Ascending aorta (tissue), 2 donors: ENCODE measurements around the gene TMEM52B. TPM values are rescaled to one million over a fixed set of nuclear protein-coding genes. Genes with fewer than 3 reads are reported as not detected.
A peak's percentile ranks its signal among the peaks of the same experiment; 100 is the strongest.
"Not testable (repeated sequence)": the region's sequence is repeated elsewhere in the genome, so short reads cannot be mapped to it uniquely, and the experiment has no call there.

Source experiments
- DNase-seq, 2 donors: peaks; one replicate each; pipeline ENCODE4 v3.0.0-alpha.2; 2019; ENCODE audit warnings: low spot score in 2 of 2
- H3K27ac ChIP-seq, 2 donors: fragments of 200-600 bp; sonication (generic); one replicate each; pipeline ENCODE4 v1.5.1; 2016 to 2017; ENCODE audit warnings: mild to moderate bottlenecking in 1 of 2
- H3K27me3 ChIP-seq: fragments of 200-600 bp; sonication (generic); one replicate; pipeline ENCODE4 v1.5.1; 2017
- H3K36me3 ChIP-seq, 2 donors: fragments of 200-600 bp; sonication (generic); one replicate each; pipeline ENCODE4 v1.5.1; 2016
- H3K4me1 ChIP-seq, 2 donors: fragments of 200-600 bp; sonication (generic); one replicate each; pipeline ENCODE4 v1.5.1; 2016 to 2017; ENCODE audit warnings: mild to moderate bottlenecking in 1 of 2
- H3K4me3 ChIP-seq, 2 donors: fragments of 200-600 bp; sonication (generic); one replicate each; pipeline ENCODE4 v1.5.1; 2016 to 2017; ENCODE audit warnings: mild to moderate bottlenecking in 1 of 2
- H3K9me3 ChIP-seq, 2 donors: fragments of 200-600 bp; sonication (generic); one replicate each; pipeline ENCODE4 v1.5.1; 2016
- CTCF ChIP-seq, 3 experiments: fragments of 200-600 bp in 2 of 3; fragments of 450-650 bp in 1 of 3; sonication (generic) in 2 of 3; IDR thresholded peaks; one replicate each; pipeline ENCODE4 v1.5.1; 2016 to 2019; ENCODE audit warnings: antibody characterized with exemption in 3 of 3, mild to moderate bottlenecking in 1 of 3, moderate library complexity in 1 of 3
- intact Hi-C: fragments of 100-400 bp; cut with DNase I; formaldehyde crosslinking; loops from one replicate; pipeline ENCODE4 v1.15.1; 2023
- total RNA-seq: library from RNA; depleted of rRNA; stranded (reverse); fragments of >200 nt; gene quantifications from one replicate; pipeline ENCODE4 v1.1.0, GENCODE V29; 2016

Gene TMEM52B
- total RNA-seq, 1 donor from 2014 or later, result not detected

DNA sequence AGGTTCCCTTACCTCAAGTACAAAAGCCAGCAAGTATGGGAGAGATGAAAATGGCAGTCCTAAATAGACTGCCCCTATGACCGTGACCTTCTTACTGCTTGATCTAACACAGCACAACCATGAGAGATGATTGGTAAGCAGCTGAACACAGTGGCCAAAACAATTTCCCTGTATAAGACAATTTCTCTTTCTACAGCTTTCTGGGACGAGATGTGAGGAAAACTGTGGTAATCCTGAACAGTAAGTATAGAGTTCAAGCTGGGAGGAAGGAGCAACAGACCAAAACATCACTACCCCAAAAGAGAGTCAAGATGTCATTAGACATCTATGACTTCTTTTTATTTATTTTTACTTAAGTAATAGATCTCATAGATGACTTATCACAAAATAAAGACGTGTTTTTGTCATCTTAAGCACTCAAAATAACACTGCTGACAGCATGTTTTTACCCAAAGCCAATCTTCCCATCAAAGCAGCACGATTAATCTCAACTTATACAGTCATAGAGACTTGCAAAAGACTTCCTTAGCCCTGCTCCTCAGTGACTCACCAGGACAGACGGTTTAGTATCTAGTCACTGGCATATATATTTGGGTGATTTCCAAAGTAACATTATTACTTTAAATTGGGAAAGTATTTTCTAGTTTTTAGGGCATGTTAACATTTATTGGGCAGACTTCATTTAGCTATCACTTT lies 3.7 kb downstream of the TMEM52B start:
- intact Hi-C loops, result no loop called here
- TF ChIP-seq CTCF (IDR thresholded peaks at IDR 0.05), result no peak

GRCh38 chr12:10184261-10184843 lies 5.5 kb downstream of the TMEM52B start:
- intact Hi-C loops, result no loop called here
- H3K4me1 ChIP-seq, result no peaks in the 10 kb centered on the region
- H3K27ac ChIP-seq, result no peak overlapping the region
- H3K4me3 ChIP-seq, result no peak overlapping the region
- no peaks in the 10 kb centered on the region for H3K36me3 ChIP-seq
- no peak for TF ChIP-seq CTCF (IDR thresholded peaks at IDR 0.05)
- no peak for DNase-seq
- H3K9me3 ChIP-seq, result no peaks in the 10 kb centered on the region
- no peaks in the 10 kb centered on the region for H3K27me3 ChIP-seq

More for the DNA sequence above, 3.7 kb downstream of the TMEM52B start:
- H3K36me3 ChIP-seq, result no peaks in the 10 kb centered on the region
- no peak overlapping the region for H3K4me3 ChIP-seq
- H3K4me1 ChIP-seq, result no peaks in the 10 kb centered on the region
- no peaks in the 10 kb centered on the region for H3K27me3 ChIP-seq
- H3K9me3 ChIP-seq, result no peaks in the 10 kb centered on the region
- DNase-seq, result no peak
- no peak overlapping the region for H3K27ac ChIP-seq

DNA sequence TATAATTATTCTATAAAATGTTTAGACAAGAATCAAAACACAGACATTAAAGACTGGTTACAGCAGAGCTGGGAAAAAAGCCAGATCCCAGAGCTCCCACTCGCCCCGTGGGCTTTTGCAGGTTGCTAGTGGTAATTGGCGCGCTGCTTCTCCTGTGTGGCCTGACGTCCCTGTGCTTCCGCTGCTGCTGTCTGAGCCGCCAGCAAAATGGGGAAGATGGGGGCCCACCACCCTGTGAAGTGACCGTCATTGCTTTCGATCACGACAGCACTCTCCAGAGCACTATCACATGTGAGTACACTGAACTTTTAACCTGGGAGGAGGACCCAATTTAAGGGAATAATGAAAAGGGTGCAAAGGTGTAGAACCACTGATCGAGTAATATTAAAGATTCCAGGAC lies 7.5 kb downstream of the TMEM52B start:
- intact Hi-C loops, result no loop called here
- DNase-seq, result no peak
- H3K27ac ChIP-seq, result no peak overlapping the region
- H3K4me3 ChIP-seq, result no peak overlapping the region
- H3K36me3 ChIP-seq, result no peaks in the 10 kb centered on the region
- no peak for TF ChIP-seq CTCF (IDR thresholded peaks at IDR 0.05)
- no peaks in the 10 kb centered on the region for H3K4me1 ChIP-seq
- H3K27me3 ChIP-seq, result no peaks in the 10 kb centered on the region
- H3K9me3 ChIP-seq, result no peaks in the 10 kb centered on the region

DNA sequence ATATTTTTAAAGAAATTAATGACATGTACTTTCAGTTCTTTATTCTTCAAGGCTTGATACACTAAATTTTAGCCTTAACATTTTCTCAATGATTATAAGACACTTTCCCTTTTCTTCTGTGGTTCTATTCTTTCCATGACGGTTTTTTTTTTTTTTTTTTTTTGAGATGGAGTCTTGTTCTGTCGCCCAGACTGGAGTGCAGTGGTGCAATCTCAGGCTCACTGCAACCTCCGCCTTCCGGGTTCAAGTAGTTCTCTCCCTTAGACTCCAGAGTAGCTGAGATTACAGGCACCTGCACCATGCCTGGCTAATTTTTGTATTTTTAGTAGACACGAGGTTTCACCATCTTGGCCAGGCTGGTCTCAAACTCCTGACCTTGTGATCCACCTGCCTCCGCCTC lies 8.1 kb downstream of the TMEM52B start:
- H3K4me1 ChIP-seq, intact Hi-C loops, DNase-seq, H3K9me3 ChIP-seq, H3K27me3 ChIP-seq, H3K27ac ChIP-seq, H3K36me3 ChIP-seq, H3K4me3 ChIP-seq: not testable (repeated sequence)

- TF ChIP-seq CTCF (IDR thresholded peaks at IDR 0.05), result no peak
- H3K27me3 ChIP-seq, result no peaks in the 10 kb centered on the region
- no peaks in the 10 kb centered on the region for H3K36me3 ChIP-seq
- intact Hi-C loops, result loop anchor here (1.0 kb wide), 1 partner anchor 36 kb away; no protein-coding TSS in a partner anchor
- H3K4me3 ChIP-seq, result no peak overlapping the region
- no peak for DNase-seq
- no peaks in the 10 kb centered on the region for H3K4me1 ChIP-seq
- no peak overlapping the region for H3K27ac ChIP-seq
- H3K9me3 ChIP-seq, result no peaks in the 10 kb centered on the region
Measured at GRCh38 chr12:10189653-10190052, 10.8 kb downstream of the TMEM52B start.

GRCh38 chr12:10190558-10191388 lies 11.9 kb downstream of the TMEM52B start:
- intact Hi-C loops, result loop anchor here (1.0 kb wide), 1 partner anchor 37 kb away; no protein-coding TSS in a partner anchor
- Histone ChIP-seq H3K4me1 (no peaks in the 10 kb centered on the region), H3K27me3 (no peaks in the 10 kb centered on the region), H3K27ac (no peak overlapping the region), H3K4me3 (no peak overlapping the region), H3K36me3 (no peaks in the 10 kb centered on the region), H3K9me3 (no peaks in the 10 kb centered on the region)
- peak in 1 of 2 donors; percentile 78 for DNase-seq
- peak; percentile 34 to 71 (median 64) for TF ChIP-seq CTCF (IDR thresholded peaks at IDR 0.05)
